ENCODE data around the gene CAPN15.

GRCh38 chr16:516301-516700 is 11.2 kb upstream of the CAPN15 start:
- TF ChIP-seq CTCF (IDR thresholded peaks at IDR 0.05) (no peak), POLR2A (IDR thresholded peaks at IDR 0.05) (no peak)

Data from testis (tissue), 2 donors.